ENCODE measurements around the gene BNIPL.

DNA sequence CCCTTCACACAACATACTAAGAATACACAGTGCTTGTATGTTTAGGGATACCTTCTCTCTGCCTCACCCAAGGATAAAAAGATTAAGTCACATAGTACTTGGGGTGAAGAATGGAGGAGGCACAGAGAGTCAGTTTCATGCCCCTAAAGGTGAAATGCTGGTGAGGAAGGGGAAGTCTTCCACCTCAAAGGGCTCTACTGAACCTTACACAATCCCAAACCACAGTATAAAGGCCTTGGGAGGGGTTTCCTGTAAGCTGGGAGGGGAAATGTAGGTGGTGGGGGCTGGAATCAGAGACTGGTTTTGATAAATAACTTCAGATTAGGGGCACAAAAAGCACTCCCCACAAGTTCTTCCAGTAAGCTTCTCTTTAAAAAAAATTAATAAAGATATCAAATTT, 33.2 kb upstream of the BNIPL start:
- TF ChIP-seq, protein P1, sequence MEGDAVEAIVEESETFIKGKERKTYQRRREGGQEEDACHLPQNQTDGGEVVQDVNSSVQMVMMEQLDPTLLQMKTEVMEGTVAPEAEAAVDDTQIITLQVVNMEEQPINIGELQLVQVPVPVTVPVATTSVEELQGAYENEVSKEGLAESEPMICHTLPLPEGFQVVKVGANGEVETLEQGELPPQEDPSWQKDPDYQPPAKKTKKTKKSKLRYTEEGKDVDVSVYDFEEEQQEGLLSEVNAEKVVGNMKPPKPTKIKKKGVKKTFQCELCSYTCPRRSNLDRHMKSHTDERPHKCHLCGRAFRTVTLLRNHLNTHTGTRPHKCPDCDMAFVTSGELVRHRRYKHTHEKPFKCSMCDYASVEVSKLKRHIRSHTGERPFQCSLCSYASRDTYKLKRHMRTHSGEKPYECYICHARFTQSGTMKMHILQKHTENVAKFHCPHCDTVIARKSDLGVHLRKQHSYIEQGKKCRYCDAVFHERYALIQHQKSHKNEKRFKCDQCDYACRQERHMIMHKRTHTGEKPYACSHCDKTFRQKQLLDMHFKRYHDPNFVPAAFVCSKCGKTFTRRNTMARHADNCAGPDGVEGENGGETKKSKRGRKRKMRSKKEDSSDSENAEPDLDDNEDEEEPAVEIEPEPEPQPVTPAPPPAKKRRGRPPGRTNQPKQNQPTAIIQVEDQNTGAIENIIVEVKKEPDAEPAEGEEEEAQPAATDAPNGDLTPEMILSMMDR (IDR thresholded peaks at IDR 0.05; ENCODE audit: insufficient read depth, low read length), result no peak
- peak; percentile 62 for TF ChIP-seq POLR2AphosphoS5 (IDR thresholded peaks at IDR 0.05; ENCODE audit: low read depth)

Data from HL-60 (cell line).